Hepatocyte (in vitro differentiated cells): ENCODE data around the gene JMJD1C. TPM values are rescaled to one million over a fixed set of nuclear protein-coding genes. Genes with fewer than 3 reads are reported as not detected.

Experiments
- DNase-seq: peaks from one replicate; pipeline ENCODE4 v3.0.0-alpha.2; 2016; ENCODE audit warnings: low spot score
- H2AFZ ChIP-seq: fragments of 200-600 bp; sonication (generic); 2 replicates; pipeline ENCODE4 v1.6.0; 2016; ENCODE audit warnings: antibody characterized with exemption, mild to moderate bottlenecking
- H3K27ac ChIP-seq: fragments of 200-600 bp; sonication (generic); 2 replicates; pipeline ENCODE4 v1.5.1; 2016; ENCODE audit warnings: mild to moderate bottlenecking
- H3K27me3 ChIP-seq: fragments of 200-600 bp; sonication (generic); 2 replicates; pipeline ENCODE4 v1.6.1; 2016
- H3K36me3 ChIP-seq: fragments of 200-600 bp; sonication (generic); replicated peaks from 2 replicates; pipeline ENCODE4 v1.5.1; 2016; ENCODE audit warnings: low read depth; ENCODE audit not compliant: insufficient read depth
- H3K4me1 ChIP-seq: fragments of 200-600 bp; sonication (generic); 2 replicates; pipeline ENCODE4 v1.5.1; 2016; ENCODE audit warnings: mild to moderate bottlenecking, moderate library complexity; ENCODE audit not compliant: insufficient read depth
- H3K4me2 ChIP-seq: fragments of 200-600 bp; sonication (generic); 2 replicates; pipeline ENCODE4 v1.6.0; 2016
- H3K4me3 ChIP-seq: fragments of 200-600 bp; sonication (generic); 2 replicates; pipeline ENCODE4 v1.5.1; 2016; ENCODE audit warnings: mild to moderate bottlenecking
- H3K79me2 ChIP-seq: fragments of 200-600 bp; sonication (generic); 2 replicates; pipeline ENCODE4 v1.6.0; 2017; ENCODE audit warnings: mild to moderate bottlenecking
- H3K9me2 ChIP-seq: fragments of 200-600 bp; sonication (generic); replicated peaks from 2 replicates; pipeline ENCODE4 v1.6.0; 2017; ENCODE audit warnings: mild to moderate bottlenecking; ENCODE audit not compliant: insufficient read depth
- H3K9me3 ChIP-seq: fragments of 200-600 bp; sonication (generic); 2 replicates; pipeline ENCODE4 v1.5.1; 2016; ENCODE audit warnings: low read depth, mild to moderate bottlenecking
- H4K20me1 ChIP-seq: fragments of 200-600 bp; sonication (generic); 2 replicates; pipeline ENCODE4 v1.6.0; 2016; ENCODE audit warnings: mild to moderate bottlenecking; ENCODE audit not compliant: insufficient read depth, poor library complexity, severe bottlenecking
- CTCF ChIP-seq: fragments of 200-600 bp; sonication (generic); IDR thresholded peaks from 2 replicates; pipeline ENCODE4 v1.5.1; 2016; ENCODE audit warnings: antibody characterized with exemption, mild to moderate bottlenecking; ENCODE audit not compliant: poor library complexity
- EZH2 ChIP-seq: fragments of 200-600 bp; sonication (generic); IDR thresholded peaks from 2 replicates; pipeline ENCODE4 v1.6.1; 2016; ENCODE audit warnings: antibody characterized with exemption, mild to moderate bottlenecking, borderline replicate concordance
- EZH2phosphoT487 ChIP-seq: fragments of 200-600 bp; sonication (generic); IDR thresholded peaks from one replicate; pipeline ENCODE4 v1.6.1; 2018; ENCODE audit warnings: antibody characterized with exemption, mild to moderate bottlenecking, low read depth, moderate library complexity; ENCODE audit not compliant: unreplicated experiment, severe bottlenecking
- WGBS: methylation state at CpG from one replicate; pipeline ENCODE4 v1.1.6; 2016; ENCODE audit warnings: low lambda C conversion rate; ENCODE audit errors: missing lambda C conversion rate; 5-methylcytosine and 5-hydroxymethylcytosine counted together
- polyA plus RNA-seq: library from polyadenylated mRNA; unstranded; fragments of >200 nt; fragmentation: Nextera tagmentation; extraction: Ambion mirVana; gene quantifications from 2 replicates; pipeline ENCODE4 v1.2.1, GENCODE V29; 2016
- total RNA-seq: library from RNA; depleted of rRNA; stranded (reverse); fragments of >200 nt; gene quantifications from 2 replicates; pipeline ENCODE4 v1.2.3, GENCODE V29; 2014

The JMJD1C gene
- total and polyA plus RNA-seq, 2 experiments from 2014 or later: 43.2 to 177 TPM

- H3K4me2 ChIP-seq: no peak overlapping the region
- H3K4me1 ChIP-seq: peaks cover 3% of the 10 kb centered on the region
- no peaks in the 10 kb centered on the region for H4K20me1 ChIP-seq
- no peak overlapping the region for H3K27ac ChIP-seq
- no peaks in the 10 kb centered on the region for H3K9me3 ChIP-seq
- no peak overlapping the region for H2AFZ ChIP-seq
- TF ChIP-seq EZH2phosphoT487 (no peak), CTCF (no peak), EZH2 (no peak)
- 100% methylated on average over 1 of the region's 1 CpG for WGBS
- no peaks in the 10 kb centered on the region for H3K36me3 ChIP-seq
- H3K9me2 ChIP-seq: no peaks in the 10 kb centered on the region
- no peak for DNase-seq
- no peaks in the 10 kb centered on the region for H3K79me2 ChIP-seq
- H3K27me3 ChIP-seq: no peaks in the 10 kb centered on the region
- no peak overlapping the region for H3K4me3 ChIP-seq
Measured at GRCh38 chr10:63171926-63172325, 293.9 kb downstream of the JMJD1C start.

GRCh38 chr10:63171255-63171855 is 294.4 kb downstream of the JMJD1C start:
- H3K4me3 ChIP-seq: no peak overlapping the region
- no peak for DNase-seq
- WGBS: 96% methylated on average over 1 of the region's 1 CpG

DNA sequence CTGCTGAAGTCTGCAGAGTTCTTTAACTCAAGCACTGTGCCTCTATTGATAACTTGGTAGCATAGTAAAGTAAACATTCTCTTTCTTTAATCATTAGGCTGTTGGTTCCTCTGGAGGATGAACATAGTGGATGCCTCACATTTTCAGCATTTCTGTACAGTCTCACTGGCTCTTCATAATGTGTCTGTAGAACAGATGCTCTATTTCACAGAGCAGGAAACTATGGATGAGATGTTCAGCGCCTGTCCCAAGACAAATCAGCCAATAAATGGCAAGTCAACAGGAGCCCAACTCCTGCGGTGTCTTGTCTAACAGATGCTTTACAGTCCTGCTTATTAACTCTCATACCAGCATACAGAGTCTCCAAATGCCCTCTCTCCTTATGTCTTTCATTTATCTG is 296.2 kb downstream of the JMJD1C start:
- no peaks in the 10 kb centered on the region for H3K79me2 ChIP-seq
- peaks cover 3% of the 10 kb centered on the region for H3K4me1 ChIP-seq
- H3K27ac ChIP-seq: no peak overlapping the region
- 68% methylated on average over 2 of the region's 2 CpGs for WGBS
- no peak overlapping the region for H3K4me2 ChIP-seq
- no peaks in the 10 kb centered on the region for H3K9me3 ChIP-seq
- H3K36me3 ChIP-seq: no peaks in the 10 kb centered on the region
- TF ChIP-seq EZH2 (no peak), CTCF (no peak), EZH2phosphoT487 (no peak)
- H2AFZ ChIP-seq: no peak overlapping the region
- H3K27me3 ChIP-seq: no peaks in the 10 kb centered on the region
- DNase-seq: no peak
- H3K9me2 ChIP-seq: no peaks in the 10 kb centered on the region
- no peaks in the 10 kb centered on the region for H4K20me1 ChIP-seq
- H3K4me3 ChIP-seq: no peak overlapping the region

More at GRCh38 chr10:63171255-63171855, 294.4 kb downstream of the JMJD1C start:
- H3K9me3 ChIP-seq: no peaks in the 10 kb centered on the region
- H3K9me2 ChIP-seq: no peaks in the 10 kb centered on the region
- no peaks in the 10 kb centered on the region for H4K20me1 ChIP-seq
- no peaks in the 10 kb centered on the region for H3K79me2 ChIP-seq
- no peak overlapping the region for H3K27ac ChIP-seq
- no peak overlapping the region for H3K4me2 ChIP-seq
- TF ChIP-seq EZH2: no peak
- no peak for TF ChIP-seq EZH2phosphoT487
- TF ChIP-seq CTCF: no peak
- peaks cover 3% of the 10 kb centered on the region for H3K4me1 ChIP-seq
- no peaks in the 10 kb centered on the region for H3K36me3 ChIP-seq
- no peaks in the 10 kb centered on the region for H3K27me3 ChIP-seq
- no peak overlapping the region for H2AFZ ChIP-seq
